Immature natural killer cell (primary cell): ENCODE measurements around the gene QRICH2. TPM values are rescaled to one million over a fixed set of nuclear protein-coding genes. Genes with fewer than 3 reads are reported as not detected.
"Not testable (repeated sequence)": the region's sequence is repeated elsewhere in the genome, so short reads cannot be mapped to it uniquely, and the experiment has no call there.

ENCODE experiments used
- DNase-seq, 3 donors: peaks; one replicate each; pipeline ENCODE4 v3.0.0; 2022; ENCODE audit warnings: mixed read lengths in 1 of 3
- H3K27ac Mint-ChIP-seq, 6 donors: one replicate each; pipeline ENCODE4 v1.8.0; 2020; ENCODE audit warnings: mixed read lengths in 6 of 6, mild to moderate bottlenecking in 5 of 6, inconsistent platforms in 4 of 6, moderate library complexity in 3 of 6
- H3K27me3 Mint-ChIP-seq, 3 donors: one replicate each; pipeline ENCODE4 v1.8.0; 2020 to 2021; ENCODE audit warnings: low read depth in 3 of 3, mild to moderate bottlenecking in 3 of 3, mixed read lengths in 3 of 3, moderate library complexity in 3 of 3, inconsistent platforms in 1 of 3
- H3K36me3 Mint-ChIP-seq, 3 donors: one replicate each; pipeline ENCODE4 v1.8.0; 2020; ENCODE audit warnings: mixed read lengths in 3 of 3, inconsistent platforms in 2 of 3, mild to moderate bottlenecking in 2 of 3
- H3K4me1 Mint-ChIP-seq, 2 donors: one replicate each; pipeline ENCODE4 v1.8.0; 2020; ENCODE audit warnings: inconsistent platforms in 2 of 2, mild to moderate bottlenecking in 2 of 2, mixed read lengths in 2 of 2, moderate library complexity in 1 of 2
- H3K4me3 Mint-ChIP-seq, 5 donors: one replicate each; pipeline ENCODE4 v1.8.0; 2020; ENCODE audit warnings: mild to moderate bottlenecking in 5 of 5, mixed read lengths in 5 of 5, inconsistent platforms in 3 of 5, moderate library complexity in 3 of 5
- H3K9me3 Mint-ChIP-seq, 6 donors: one replicate each; pipeline ENCODE4 v1.8.0; 2020; ENCODE audit warnings: mild to moderate bottlenecking in 6 of 6, mixed read lengths in 6 of 6, inconsistent platforms in 4 of 6, moderate library complexity in 3 of 6
- polyA plus RNA-seq, 3 donors: library from polyadenylated mRNA; unstranded; fragments of 300-500 nt; fragmentation: Illumina TruSeq; gene quantifications; one replicate each; pipeline ENCODE4 v1.2.3, GENCODE V29; 2021

The QRICH2 gene
- polyA plus RNA-seq, 3 donors from 2014 or later = 0.28 TPM; not detected in 2

DNA sequence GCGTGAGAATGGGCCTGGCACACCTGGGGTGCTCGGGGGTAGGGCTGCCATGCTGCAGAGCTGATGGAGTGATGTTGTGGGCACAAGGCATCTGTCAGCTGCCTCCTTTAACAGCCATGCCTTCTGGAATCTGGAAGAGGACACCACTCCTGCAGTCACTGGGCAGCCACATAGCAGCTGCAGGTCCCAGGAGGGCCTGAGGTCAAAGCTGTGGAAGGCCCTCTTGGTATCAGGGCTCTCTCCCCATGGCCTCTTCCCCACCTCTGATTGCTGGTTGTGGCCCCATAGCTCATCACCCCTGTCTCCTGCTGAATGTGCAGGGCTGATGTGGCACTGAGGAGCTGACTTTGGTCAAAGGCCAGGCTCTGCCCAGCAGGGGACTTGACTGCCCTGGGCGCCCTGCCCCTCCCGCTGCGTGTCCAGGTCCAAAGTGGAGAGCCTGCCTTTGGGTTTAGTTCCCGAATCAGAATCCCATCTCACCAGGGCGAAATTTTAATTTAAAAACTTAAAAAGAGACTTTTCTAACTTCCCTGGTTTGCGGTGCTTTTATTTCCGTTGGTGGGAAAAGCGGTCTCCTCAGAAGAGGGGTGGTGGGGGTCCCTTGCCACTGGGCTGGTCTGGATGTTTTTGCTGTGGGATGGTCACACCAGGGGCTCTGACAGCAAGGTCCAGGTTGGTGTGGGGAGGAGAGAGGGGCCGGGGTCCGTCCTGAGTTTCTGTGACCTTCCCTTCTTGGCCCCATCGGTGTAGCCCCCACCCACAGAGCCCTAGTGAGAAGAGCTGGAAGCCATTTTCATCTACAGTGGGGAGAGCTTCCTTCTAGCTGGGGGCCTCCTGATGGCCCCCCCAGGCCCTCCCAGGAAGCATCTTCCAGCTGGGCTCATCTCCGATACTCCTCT, 37.1 kb downstream of the QRICH2 start:
- peak overlapping the region; percentile 64 to 80 (median 79) for H3K4me3 Mint-ChIP-seq
- DNase-seq = peak in 1 of 3 donors; percentile 21

DNA sequence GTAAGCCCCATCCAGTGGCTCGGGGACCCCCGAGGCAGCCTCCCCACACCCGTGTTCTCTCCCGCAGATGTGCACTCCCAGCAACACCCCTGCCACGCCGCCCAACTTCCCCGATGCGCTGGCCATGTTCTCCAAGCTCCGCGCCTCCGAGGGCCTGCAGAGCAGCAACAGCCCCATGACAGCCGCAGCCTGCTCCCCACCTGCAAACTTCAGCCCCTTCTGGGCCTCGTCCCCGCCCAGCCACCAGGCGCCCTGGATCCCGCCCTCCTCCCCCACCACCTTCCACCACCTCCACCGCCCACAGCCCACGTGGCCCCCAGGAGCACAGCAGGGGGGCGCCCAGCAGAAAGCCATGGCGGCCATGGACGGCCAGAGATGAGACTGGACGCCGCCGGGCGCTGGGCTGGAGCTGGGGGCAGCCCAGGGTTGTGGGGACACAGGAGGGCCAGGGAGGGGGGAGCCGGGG, 37.9 kb downstream of the QRICH2 start:
- DNase-seq = peak in 1 of 3 donors; percentile 17
- Mint-ChIP-seq H3K36me3 (no peaks in the 10 kb centered on the region), H3K27me3 (peaks cover 30 to 39% (median 36%) of the 10 kb centered on the region in 3 donors), H3K4me1 (peaks cover 55 to 57% of the 10 kb centered on the region in 2 donors), H3K27ac (peak overlapping the region in 5 of 6 donors; percentile 75 to 89 (median 84)), H3K4me3 (peak overlapping the region in 4 of 5 donors; percentile 33 to 64 (median 61)), H3K9me3 (no peaks in the 10 kb centered on the region)

More for the DNA sequence above, 37.1 kb downstream of the QRICH2 start:
- peaks cover 55 to 57% of the 10 kb centered on the region in 2 donors for H3K4me1 Mint-ChIP-seq
- no peaks in the 10 kb centered on the region for H3K9me3 Mint-ChIP-seq
- no peaks in the 10 kb centered on the region for H3K36me3 Mint-ChIP-seq
- peaks cover 28 to 36% (median 35%) of the 10 kb centered on the region in 3 donors for H3K27me3 Mint-ChIP-seq
- H3K27ac Mint-ChIP-seq = peak overlapping the region; percentile 66 to 90 (median 78)

DNA sequence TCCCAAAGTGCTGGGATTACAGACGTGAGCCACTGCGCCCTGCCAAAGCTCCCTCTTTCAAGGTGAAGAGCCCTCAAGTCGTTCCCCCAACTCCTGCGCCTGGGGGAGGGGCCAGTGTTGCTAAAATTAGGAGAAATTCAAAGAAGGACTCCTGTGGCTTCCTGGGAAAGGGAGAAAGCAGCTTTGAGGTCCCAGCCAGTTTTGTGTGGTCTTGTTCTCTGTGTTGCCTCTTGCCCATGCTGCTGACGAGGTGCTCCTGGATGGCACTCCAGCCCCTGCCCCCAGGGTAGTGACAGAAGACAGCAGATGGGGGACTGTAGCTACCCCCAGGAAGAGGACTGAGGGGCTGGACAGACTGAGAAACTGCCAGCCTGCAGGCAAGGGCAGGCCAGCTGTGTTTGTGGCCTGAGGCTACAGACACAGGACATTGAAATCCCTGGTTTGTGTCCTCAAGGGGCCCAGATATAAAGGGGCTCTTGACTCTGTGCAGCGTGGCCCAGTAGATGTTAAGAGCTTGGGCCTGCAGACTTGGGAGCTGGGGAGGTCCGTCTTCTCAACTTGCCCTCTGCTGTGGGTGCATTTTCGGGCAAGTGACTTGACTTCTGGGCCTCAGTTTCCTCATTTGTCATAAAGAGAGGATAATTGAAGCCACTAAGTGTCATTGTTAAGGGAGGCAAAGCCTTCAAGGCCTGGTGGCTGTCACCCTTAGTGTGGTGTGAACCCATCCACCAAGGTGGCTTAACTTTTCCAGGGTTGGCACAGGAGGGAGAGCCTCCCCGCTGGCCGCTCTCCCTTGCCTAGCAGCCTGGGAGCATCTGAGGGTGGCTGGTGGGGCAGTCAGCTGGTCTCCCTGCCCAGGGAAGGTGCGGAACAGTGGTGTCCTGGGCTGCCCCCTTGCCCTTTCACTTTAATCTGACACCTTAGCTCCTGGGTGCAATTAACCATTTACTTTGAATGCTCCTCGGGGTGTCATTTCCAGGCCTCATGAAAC, 38.8 kb downstream of the QRICH2 start:
- Mint-ChIP-seq H3K27ac (peak overlapping the region; percentile 84 to 94 (median 89)), H3K4me1 (peaks cover 61 to 63% of the 10 kb centered on the region in 2 donors), H3K4me3 (peak overlapping the region; percentile 49 to 89 (median 63)), H3K9me3 (no peaks in the 10 kb centered on the region), H3K27me3 (peaks cover 36 to 46% (median 41%) of the 10 kb centered on the region in 3 donors), H3K36me3 (no peaks in the 10 kb centered on the region)
- peak in 2 of 3 donors; percentile 12 to 19 for DNase-seq

DNA sequence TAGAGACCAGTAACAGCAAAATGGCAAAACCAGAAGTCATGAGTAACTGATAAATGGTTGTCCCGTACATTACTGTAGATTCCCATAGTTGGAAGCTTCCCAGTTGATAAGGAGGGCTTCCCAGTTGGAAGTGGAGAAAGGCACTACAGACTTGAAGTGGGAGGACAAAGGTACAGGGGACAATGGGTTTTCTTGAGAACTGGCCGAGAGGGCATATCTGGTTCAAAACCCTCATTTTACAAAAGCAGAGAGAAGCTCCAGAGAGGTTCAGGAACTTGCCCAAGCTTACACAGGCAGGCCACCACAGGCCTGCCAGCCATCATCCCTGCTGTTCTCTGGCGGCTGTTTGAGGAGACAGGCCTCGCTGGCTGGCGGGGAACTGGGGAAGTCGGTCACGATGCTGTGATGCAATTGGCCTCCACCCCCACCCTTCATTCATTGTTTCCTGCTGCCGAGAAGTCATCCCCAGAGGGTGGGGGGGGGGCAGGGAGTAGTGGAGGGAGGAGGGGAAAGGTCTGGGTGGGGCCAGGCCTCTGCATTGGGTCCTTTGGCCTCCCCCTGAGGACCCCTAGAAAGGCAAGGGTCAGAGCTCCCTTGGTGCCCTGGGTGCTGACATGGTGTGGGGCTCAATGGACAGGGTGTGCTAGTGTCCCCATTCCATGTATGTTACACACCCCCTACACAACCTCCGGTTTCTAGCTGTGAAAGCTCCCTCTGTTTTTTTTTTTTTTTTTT, 39.9 kb downstream of the QRICH2 start:
- H3K36me3 Mint-ChIP-seq = no peaks in the 10 kb centered on the region

DNA sequence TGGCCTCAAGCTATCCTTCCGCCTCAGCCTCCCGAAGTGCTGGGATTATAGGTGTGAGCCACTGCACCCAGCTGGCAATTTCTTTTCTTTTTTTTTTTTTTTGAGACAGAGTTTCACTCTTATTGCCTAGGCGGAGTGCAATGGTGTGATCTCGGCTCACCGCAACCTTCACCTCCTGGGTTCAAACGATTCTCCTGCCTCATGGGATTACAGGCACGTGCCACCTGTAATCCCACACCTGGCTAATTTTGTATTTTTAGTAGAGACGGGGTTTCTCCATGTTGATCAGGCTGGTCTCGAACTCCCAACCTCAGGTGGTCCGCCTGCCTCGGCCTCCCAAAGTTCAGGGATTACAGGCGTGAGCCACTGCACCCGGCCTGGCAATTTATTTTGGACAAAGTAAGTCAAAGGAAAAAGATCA, 40.5 kb downstream of the QRICH2 start:
- Mint-ChIP-seq H3K4me1 (peaks cover 71 to 72% of the 10 kb centered on the region in 2 donors), H3K27me3 (peaks cover 30 to 48% (median 43%) of the 10 kb centered on the region in 3 donors), H3K4me3 (peak overlapping the region; percentile 81 to 90 (median 88)), H3K27ac (peak overlapping the region; percentile 89 to 94 (median 92))
- peak in 2 of 3 donors; percentile 31 to 40 for DNase-seq
- not testable (repeated sequence) for H3K9me3 Mint-ChIP-seq, H3K36me3 Mint-ChIP-seq

More for the DNA sequence above, 39.9 kb downstream of the QRICH2 start:
- peak in 2 of 3 donors; percentile 58 for DNase-seq
- H3K27ac Mint-ChIP-seq = peak overlapping the region; percentile 89 to 94 (median 92)
- peaks cover 71 to 72% of the 10 kb centered on the region in 2 donors for H3K4me1 Mint-ChIP-seq
- H3K4me3 Mint-ChIP-seq = peak overlapping the region; percentile 81 to 90 (median 88)
- H3K9me3 Mint-ChIP-seq = no peaks in the 10 kb centered on the region
- peaks cover 33 to 47% (median 46%) of the 10 kb centered on the region in 3 donors for H3K27me3 Mint-ChIP-seq

DNA sequence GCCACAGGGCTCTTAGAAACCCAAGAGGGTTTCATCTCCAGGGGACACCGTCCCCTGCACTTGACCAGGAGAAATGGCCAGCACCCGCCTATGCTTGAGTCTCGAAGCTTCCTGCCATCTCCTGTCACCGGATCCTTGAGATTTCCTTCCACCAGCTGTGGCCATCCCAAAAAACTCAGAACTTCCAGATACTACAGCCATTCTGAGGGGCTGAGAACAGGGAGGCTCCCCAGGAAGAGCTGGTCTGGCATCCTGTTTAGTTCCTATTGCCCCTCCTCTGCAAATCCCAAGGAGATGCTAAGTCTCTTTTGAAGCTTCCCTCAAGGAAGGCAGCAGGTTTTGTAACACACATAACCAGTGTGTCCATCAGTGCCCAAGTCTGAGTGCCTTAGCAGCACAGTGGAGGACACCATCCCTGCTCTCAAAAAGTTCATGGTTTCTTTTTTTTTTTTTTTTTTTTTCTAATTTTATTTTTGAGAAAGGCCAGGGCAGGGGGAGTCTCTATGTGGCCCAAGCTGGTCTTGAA, 41.0 kb downstream of the QRICH2 start:
- Mint-ChIP-seq H3K9me3 (no peaks in the 10 kb centered on the region), H3K4me1 (peaks cover 73 to 76% of the 10 kb centered on the region in 2 donors), H3K27me3 (peaks cover 26 to 47% (median 40%) of the 10 kb centered on the region in 3 donors), H3K27ac (peak overlapping the region; percentile 86 to 94 (median 88)), H3K4me3 (peak overlapping the region; percentile 87 to 90 (median 89)), H3K36me3 (no peaks in the 10 kb centered on the region)
- no peak for DNase-seq

DNA sequence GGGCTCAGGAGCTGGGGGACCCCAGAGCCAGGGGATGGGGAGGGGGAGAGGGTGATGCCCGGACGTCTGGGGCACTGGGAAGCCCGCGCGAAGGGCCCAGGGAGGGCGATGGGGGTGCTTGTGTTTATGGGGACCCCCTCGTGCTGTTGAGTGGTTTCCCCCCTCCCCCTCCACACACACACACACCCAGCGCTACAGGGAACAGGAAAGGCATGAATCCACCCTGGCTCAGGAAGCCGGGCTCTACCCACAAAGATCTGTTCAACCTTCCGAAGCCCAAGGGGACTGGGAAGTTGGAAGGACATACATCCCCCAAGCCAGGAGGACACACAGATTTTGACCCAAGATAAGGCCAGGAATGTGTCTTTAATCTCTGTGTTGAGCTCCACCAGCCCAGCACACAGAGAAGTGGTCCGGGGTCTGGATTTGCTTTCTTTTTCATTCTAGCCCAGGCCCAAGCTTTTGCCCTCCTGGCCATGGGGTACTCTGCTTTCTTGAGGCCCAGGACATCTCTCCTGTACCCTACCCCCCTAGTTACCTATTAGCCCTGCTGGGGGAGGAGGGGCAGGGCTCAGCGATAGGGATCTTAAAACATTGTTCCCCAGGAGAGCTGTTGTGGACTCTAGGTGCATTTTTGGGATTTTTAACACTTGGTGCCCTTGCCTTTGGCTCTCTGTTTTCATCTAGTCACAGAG, 41.7 kb downstream of the QRICH2 start:
- H3K36me3 Mint-ChIP-seq = no peaks in the 10 kb centered on the region
- no peak for DNase-seq

DNA sequence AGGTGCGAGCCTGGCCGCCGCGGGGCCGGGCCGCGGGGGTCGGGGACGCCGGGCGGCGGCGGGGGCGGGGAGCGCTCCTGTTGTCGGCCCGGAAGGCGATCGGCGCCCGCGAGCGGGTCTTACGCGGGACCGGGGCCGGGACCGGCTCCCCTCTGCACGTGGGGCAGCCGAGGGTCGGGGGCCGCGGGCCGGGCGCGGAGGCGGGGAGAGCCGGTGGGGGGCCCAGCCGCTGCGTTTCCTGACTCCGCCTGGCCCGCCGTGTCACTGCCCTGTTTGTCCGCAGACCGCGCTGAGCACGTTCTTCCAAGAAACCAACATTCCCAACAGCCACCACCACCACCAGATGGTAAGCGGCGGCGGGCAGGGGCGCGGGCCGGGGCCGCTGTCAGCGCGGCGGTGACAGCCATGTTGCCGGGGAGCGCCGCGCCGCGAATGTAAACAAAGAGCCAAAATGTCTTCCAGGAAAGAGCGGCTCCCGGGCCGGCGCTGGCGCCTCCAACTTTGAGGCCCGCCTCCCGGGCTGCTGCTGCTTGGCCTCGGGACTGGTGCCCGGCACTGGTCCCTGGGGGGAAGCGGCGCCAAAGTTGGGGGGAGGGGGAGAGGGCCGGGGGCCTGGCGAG, 42.3 kb downstream of the QRICH2 start:
- H3K27me3 Mint-ChIP-seq = peaks cover 20 to 40% (median 37%) of the 10 kb centered on the region in 3 donors
- H3K27ac Mint-ChIP-seq = peak overlapping the region; percentile 74 to 93 (median 89)
- H3K4me3 Mint-ChIP-seq = peak overlapping the region; percentile 87 to 90 (median 89)
- H3K4me1 Mint-ChIP-seq = peaks cover 76% of the 10 kb centered on the region in 2 donors
- no peaks in the 10 kb centered on the region for H3K9me3 Mint-ChIP-seq
- peak; percentile 70 to 75 (median 74) for DNase-seq
- no peaks in the 10 kb centered on the region for H3K36me3 Mint-ChIP-seq

More for the DNA sequence above, 41.7 kb downstream of the QRICH2 start:
- Mint-ChIP-seq H3K27me3 (peaks cover 24 to 43% (median 40%) of the 10 kb centered on the region in 3 donors), H3K9me3 (no peaks in the 10 kb centered on the region), H3K4me3 (peak overlapping the region; percentile 87 to 90 (median 89)), H3K27ac (peak overlapping the region; percentile 86 to 94 (median 88)), H3K4me1 (peaks cover 78% of the 10 kb centered on the region in 2 donors)

DNA sequence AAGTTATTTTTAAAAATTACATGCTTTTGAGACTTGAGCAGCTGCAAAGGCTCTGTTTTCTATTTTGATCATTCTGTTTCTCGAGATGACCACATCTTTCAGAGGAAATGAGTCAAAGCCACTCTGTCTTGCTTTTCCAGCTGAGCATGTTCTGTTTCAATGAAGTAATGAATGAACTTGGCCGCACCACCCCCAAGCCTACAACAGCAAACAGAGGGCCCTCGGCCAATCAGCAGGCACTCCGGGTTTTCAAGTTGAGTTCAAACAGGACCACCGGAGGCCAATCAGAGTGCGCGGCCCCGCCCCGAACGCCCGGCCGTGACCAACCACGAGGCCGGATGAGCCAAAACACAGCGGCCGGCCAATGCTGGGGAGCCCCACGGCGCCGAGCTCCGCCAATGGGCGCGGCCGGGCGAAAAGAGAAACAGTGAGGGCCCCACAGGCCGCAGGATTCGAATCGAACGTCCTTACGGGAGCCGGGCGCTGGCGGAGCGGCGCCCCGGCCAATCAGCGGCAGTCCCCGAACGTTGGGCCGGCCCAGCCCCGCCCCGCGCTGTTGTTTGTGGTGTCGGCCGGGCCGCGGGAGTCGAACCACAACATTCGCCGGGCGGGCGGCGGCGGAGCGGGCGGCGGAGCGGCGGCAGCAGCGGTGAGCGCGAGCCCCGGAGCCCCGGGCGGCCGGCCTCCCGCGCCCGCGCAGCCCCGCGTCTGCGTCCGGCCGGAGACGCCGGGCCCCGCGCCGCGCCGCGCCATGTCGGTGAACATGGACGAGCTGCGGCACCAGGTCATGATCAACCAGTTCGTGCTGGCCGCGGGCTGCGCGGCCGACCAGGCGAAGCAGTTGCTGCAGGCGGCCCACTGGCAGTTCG, 43.1 kb downstream of the QRICH2 start, which contains the start of gene UBALD2:
Gene UBALD2, plus strand, starts transcription at position 594 of the 869 bp plus-strand sequence. Its CDS starts 158 bp downstream, at position 752.
- no peaks in the 10 kb centered on the region for H3K9me3 Mint-ChIP-seq
- peak; percentile 99 to 100 (median 99) for DNase-seq
- H3K27ac Mint-ChIP-seq = peak within 1 kb of the TSS; percentile 89 to 99 (median 94)
- H3K36me3 Mint-ChIP-seq = no peaks in the 10 kb centered on the region
- H3K27me3 Mint-ChIP-seq = peaks cover 20 to 40% (median 35%) of the 10 kb centered on the region in 3 donors
- H3K4me1 Mint-ChIP-seq = peaks cover 74% of the 10 kb centered on the region in 2 donors
- H3K4me3 Mint-ChIP-seq = peak within 1 kb of the TSS; percentile 87 to 90 (median 89)

DNA sequence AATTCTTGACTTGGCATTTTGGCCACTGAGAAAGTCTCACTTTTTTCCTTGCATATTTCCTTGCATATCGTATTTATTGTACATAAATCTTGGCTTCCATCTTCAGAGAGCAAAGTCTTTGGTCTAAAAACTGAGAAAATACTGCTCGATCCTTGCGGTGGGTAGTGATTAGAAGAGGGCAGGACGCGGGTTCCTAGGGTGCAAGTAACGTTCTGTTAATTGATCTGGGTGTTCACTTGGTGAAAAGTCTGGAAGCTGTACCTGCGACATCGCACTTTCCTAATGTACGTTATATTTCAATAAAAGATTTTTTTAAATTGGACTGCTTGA, 43.7 kb downstream of the QRICH2 start:
- H3K4me3 Mint-ChIP-seq = peak overlapping the region; percentile 67 to 85 (median 79)
- no peaks in the 10 kb centered on the region for H3K36me3 Mint-ChIP-seq
- H3K9me3 Mint-ChIP-seq = no peaks in the 10 kb centered on the region
- peak overlapping the region; percentile 87 to 99 (median 94) for H3K27ac Mint-ChIP-seq
- peaks cover 17 to 38% (median 30%) of the 10 kb centered on the region in 3 donors for H3K27me3 Mint-ChIP-seq
- no peak for DNase-seq
- H3K4me1 Mint-ChIP-seq = peaks cover 68% of the 10 kb centered on the region in 2 donors

DNA sequence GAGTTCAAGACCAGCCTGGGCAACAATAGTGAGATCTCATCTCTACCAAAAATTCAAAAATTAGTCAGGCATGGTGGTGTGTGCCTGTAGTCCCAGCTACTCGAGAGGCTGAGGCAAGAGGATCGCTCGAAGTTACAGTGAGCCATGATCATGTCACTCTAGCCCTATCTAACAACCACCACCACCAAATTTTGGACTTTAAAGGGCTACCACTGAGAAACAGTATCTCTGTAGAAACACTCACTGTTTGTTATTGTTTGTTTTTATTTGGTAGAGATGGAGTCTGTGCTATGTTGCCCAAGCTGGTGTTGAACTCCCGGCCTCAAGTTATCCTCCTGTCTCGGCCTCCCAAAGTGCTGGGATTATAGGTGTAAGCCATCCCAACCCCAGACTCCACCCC, 44.2 kb downstream of the QRICH2 start:
- Mint-ChIP-seq H3K9me3 (no peaks in the 10 kb centered on the region), H3K36me3 (no peaks in the 10 kb centered on the region), H3K4me3 (peak overlapping the region; percentile 67 to 85 (median 79)), H3K27me3 (peaks cover 15 to 34% (median 26%) of the 10 kb centered on the region in 3 donors), H3K27ac (peak overlapping the region; percentile 87 to 99 (median 94)), H3K4me1 (peaks cover 63 to 64% of the 10 kb centered on the region in 2 donors)
- DNase-seq = no peak
